GM12878 (cell line): Measurements from ENCODE around the gene NQO1. TPM values are rescaled to one million over a fixed set of nuclear protein-coding genes. Genes with fewer than 3 reads are reported as not detected.

Experiments used
- ATAC-seq: fragments of 200-7000 bp; cut with Tn5 transposase; 3 replicates; pipeline ENCODE4 v1.9.1; 2020; ENCODE audit warnings: mild to moderate bottlenecking, moderate library complexity
- BruUV-seq: library from RNA; stranded (reverse); fragments of 400-500 nt; replicated peaks from 2 replicates; lab custom pipeline; 2021; lab: Mats Ljungman, UMichigan
- CTCF ChIA-PET: fragments of 300-600 bp; sonication (Branson Sonifier 250); formaldehyde crosslinking; extraction: SDS; loops from one replicate; lab custom pipeline; 2021; ENCODE audit warnings: inconsistent platforms; lab: Yijun Ruan, JAX
- POLR2A ChIA-PET: fragments of 350-600 bp; formaldehyde crosslinking; extraction: SDS; loops from one replicate; lab custom pipeline; 2021; ENCODE audit warnings: inconsistent platforms; lab: Charles Lee
- RAD21 ChIA-PET: fragments of 300-600 bp; sonication (Branson Sonifier 250); formaldehyde crosslinking; loops from one replicate; lab custom pipeline; 2023; ENCODE audit warnings: antibody characterized with exemption; ENCODE audit not compliant: unreplicated experiment; lab: Charles Lee
- SMC1A ChIA-PET: fragments of 300-600 bp; sonication (Branson Sonifier 250); formaldehyde crosslinking; loops from one replicate; lab custom pipeline; 2023; ENCODE audit not compliant: unreplicated experiment, uncharacterized antibody; lab: Charles Lee
- DNase-seq: peaks from one replicate; pipeline ENCODE4 v3.0.0-alpha.2; 2011; ENCODE audit warnings: low read depth, low spot score
- FAIRE-seq: peaks from 3 replicates; lab custom pipeline; 2011; peaks lifted over from hg19 to GRCh38; lab: Jason Lieb, UNC
- H2AFZ ChIP-seq: 2 replicates; pipeline ENCODE4 v1.6.0; 2011; ENCODE audit warnings: low read depth, low read length, control low read depth; ENCODE audit not compliant: control insufficient read depth
- H3K27ac ChIP-seq: 2 replicates; pipeline ENCODE4 v1.5.1; 2011; ENCODE audit warnings: control low read depth; ENCODE audit not compliant: control insufficient read depth, insufficient read depth
- H3K27me3 ChIP-seq, 2 experiments: replicated peaks in 1 of 2; 2 replicates each; pipeline versions ENCODE4 v1.6.0 to v1.6.1; 2011; ENCODE audit warnings: low read length in 1 of 2; ENCODE audit not compliant: control insufficient read depth in 2 of 2, insufficient read depth in 2 of 2
- H3K36me3 ChIP-seq, 2 experiments: 2 replicates each; pipeline ENCODE4 v1.5.1; 2011; ENCODE audit warnings: low read length in 1 of 2; ENCODE audit not compliant: control insufficient read depth in 2 of 2, insufficient read depth in 2 of 2
- H3K4me1 ChIP-seq: 2 replicates; pipeline ENCODE4 v1.6.1; 2011; ENCODE audit warnings: mild to moderate bottlenecking, low read length, moderate library complexity, mixed read lengths; ENCODE audit not compliant: control insufficient read depth, insufficient read depth
- H3K4me2 ChIP-seq: 2 replicates; pipeline ENCODE4 v1.6.0; 2011; ENCODE audit warnings: control low read depth; ENCODE audit not compliant: control insufficient read depth, insufficient read depth
- H3K4me3 ChIP-seq: fragments of 200-600 bp; sonication (generic); 2 replicates; pipeline ENCODE4 v1.5.1; 2016
- H3K79me2 ChIP-seq: 2 replicates; pipeline ENCODE4 v1.6.0; 2011; ENCODE audit warnings: low read length; ENCODE audit not compliant: control insufficient read depth, insufficient read depth
- H3K9ac ChIP-seq: 2 replicates; pipeline ENCODE4 v1.8.0; 2011; ENCODE audit warnings: low read length, control low read depth, mixed read lengths; ENCODE audit not compliant: control insufficient read depth, insufficient read depth
- H3K9me3 ChIP-seq: replicated peaks from 3 replicates; pipeline ENCODE4 v1.5.1; 2011; ENCODE audit warnings: mild to moderate bottlenecking, low read length; ENCODE audit not compliant: control insufficient read depth, insufficient read depth
- H4K20me1 ChIP-seq: 2 replicates; pipeline ENCODE4 v1.6.0; 2011; ENCODE audit not compliant: control insufficient read depth, insufficient read depth
- KDM1A ChIP-seq: fragments of 200-600 bp; sonication (generic); IDR thresholded peaks from 2 replicates; pipeline ENCODE4 v1.6.1; 2016; ENCODE audit warnings: borderline replicate concordance
- RUNX3 ChIP-seq: IDR thresholded peaks from 2 replicates; pipeline ENCODE4 v1.6.1; 2012; ENCODE audit warnings: low read length, inconsistent platforms
- WGBS: methylation state at CpG from one replicate; pipeline ENCODE4 v1.1.6; 2016; ENCODE audit warnings: low lambda C conversion rate; ENCODE audit not compliant: insufficient replicate concordance, insufficient coverage; ENCODE audit errors: missing lambda C conversion rate; 5-methylcytosine and 5-hydroxymethylcytosine counted together
- in situ Hi-C: fragments of 300-500 bp; cut with MboI; formaldehyde crosslinking; loops from 9 replicates; pipeline ENCODE4 v1.14.3; 2018; ENCODE audit warnings: mixed read lengths
- intact Hi-C: fragments of 100-400 bp; cut with micrococcal nuclease; formaldehyde crosslinking; loops from one replicate; pipeline ENCODE4 v1.14.2; 2022; ENCODE audit not compliant: unreplicated experiment
- polyA plus RNA-seq, 11 experiments: library from polyadenylated mRNA; depleted of rRNA in 4 of 11; unstranded in 6 of 11; stranded (reverse) in 5 of 11; fragments of >200 nt; fragmentation: Nextera tagmentation in 4 of 11; fragmentation: Illumina TruSeq in 1 of 11; extraction: Ambion mirVana in 4 of 11; extraction: Trizol in 1 of 11; gene quantifications; 1 replicate in 1 of 11; 2 replicates in 10 of 11; pipeline versions ENCODE4 v1.2.1 to v1.2.3, GENCODE V29; 2011 to 2016; ENCODE audit warnings: inconsistent platforms in 2 of 11, missing spikeins in 2 of 11, low read depth in 1 of 11
- total RNA-seq, 4 experiments: library from RNA; depleted of rRNA in 3 of 4; stranded (reverse); fragments of >200 nt in 3 of 4; fragmentation: Illumina TruSeq in 1 of 4; extraction: Trizol in 1 of 4; gene quantifications; 2 replicates each; pipeline versions ENCODE4 v1.2.1 to v1.2.3, GENCODE V29; 2013 to 2021
- TF ChIP-seq, protein P1 (sequence below): fragments of 450-650 bp; IDR thresholded peaks from 2 replicates; pipeline ENCODE4 v1.6.1; 2017; ENCODE audit warnings: mild to moderate bottlenecking, low read depth, inconsistent platforms; ENCODE audit not compliant: poor library complexity, severe bottlenecking
- TF ChIP-seq, protein P2 (sequence below), 3 experiments: IDR thresholded peaks in 2 of 3; conservative IDR thresholded peaks in 1 of 3; 2 replicates each; pipeline ENCODE4 v1.5.1; 2011; ENCODE audit warnings: low read depth in 3 of 3, low read length in 3 of 3, mild to moderate bottlenecking in 3 of 3, control low read depth in 2 of 3, moderate library complexity in 2 of 3, inconsistent platforms in 1 of 3, mixed read lengths in 1 of 3; ENCODE audit not compliant: control insufficient read depth in 2 of 3, insufficient read depth in 1 of 3; ENCODE audit errors: extremely low read depth in 1 of 3

NQO1 gene
- total and polyA plus RNA-seq, 10 of the 15 experiments (the other 5 are each of a cell fraction or from before 2014, with no cell fraction given) = 24.6 to 84.9 (median 34.6) TPM

DNA sequence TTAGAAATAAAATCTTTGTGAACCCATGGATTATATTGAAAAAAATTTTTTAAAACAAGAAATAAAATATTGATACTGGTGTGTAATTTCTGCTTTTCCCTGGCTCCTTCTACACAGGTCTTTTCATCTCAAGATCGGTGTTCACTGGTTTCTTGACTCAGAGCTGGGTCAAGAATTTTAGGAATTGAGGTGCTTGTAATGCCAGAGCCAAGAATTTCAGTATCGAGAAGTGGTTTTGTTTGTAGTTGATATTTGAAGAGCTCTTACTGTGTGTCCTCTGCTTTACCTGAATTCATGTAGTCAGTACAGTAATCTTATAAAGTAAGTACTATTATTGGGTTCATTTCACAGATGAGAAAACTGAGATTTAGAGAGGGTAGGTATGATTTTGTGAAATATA, 43.0 kb upstream of the NQO1 start:
- TF ChIP-seq KDM1A (no peak), RUNX3 (no peak)
- TF ChIP-seq, protein P1, sequence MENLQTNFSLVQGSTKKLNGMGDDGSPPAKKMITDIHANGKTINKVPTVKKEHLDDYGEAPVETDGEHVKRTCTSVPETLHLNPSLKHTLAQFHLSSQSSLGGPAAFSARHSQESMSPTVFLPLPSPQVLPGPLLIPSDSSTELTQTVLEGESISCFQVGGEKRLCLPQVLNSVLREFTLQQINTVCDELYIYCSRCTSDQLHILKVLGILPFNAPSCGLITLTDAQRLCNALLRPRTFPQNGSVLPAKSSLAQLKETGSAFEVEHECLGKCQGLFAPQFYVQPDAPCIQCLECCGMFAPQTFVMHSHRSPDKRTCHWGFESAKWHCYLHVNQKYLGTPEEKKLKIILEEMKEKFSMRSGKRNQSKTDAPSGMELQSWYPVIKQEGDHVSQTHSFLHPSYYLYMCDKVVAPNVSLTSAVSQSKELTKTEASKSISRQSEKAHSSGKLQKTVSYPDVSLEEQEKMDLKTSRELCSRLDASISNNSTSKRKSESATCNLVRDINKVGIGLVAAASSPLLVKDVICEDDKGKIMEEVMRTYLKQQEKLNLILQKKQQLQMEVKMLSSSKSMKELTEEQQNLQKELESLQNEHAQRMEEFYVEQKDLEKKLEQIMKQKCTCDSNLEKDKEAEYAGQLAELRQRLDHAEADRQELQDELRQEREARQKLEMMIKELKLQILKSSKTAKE = no peak
- TF ChIP-seq, protein P2, sequence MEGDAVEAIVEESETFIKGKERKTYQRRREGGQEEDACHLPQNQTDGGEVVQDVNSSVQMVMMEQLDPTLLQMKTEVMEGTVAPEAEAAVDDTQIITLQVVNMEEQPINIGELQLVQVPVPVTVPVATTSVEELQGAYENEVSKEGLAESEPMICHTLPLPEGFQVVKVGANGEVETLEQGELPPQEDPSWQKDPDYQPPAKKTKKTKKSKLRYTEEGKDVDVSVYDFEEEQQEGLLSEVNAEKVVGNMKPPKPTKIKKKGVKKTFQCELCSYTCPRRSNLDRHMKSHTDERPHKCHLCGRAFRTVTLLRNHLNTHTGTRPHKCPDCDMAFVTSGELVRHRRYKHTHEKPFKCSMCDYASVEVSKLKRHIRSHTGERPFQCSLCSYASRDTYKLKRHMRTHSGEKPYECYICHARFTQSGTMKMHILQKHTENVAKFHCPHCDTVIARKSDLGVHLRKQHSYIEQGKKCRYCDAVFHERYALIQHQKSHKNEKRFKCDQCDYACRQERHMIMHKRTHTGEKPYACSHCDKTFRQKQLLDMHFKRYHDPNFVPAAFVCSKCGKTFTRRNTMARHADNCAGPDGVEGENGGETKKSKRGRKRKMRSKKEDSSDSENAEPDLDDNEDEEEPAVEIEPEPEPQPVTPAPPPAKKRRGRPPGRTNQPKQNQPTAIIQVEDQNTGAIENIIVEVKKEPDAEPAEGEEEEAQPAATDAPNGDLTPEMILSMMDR (IDR thresholded peaks at IDR 0.05 in 2 of 3, conservative IDR thresholded peaks at IDR 0.05 in 1 of 3; ENCODE audit: control insufficient read depth in 2 of 3, extremely low read depth in 1 of 3, insufficient read depth in 1 of 3, low read depth in 3 of 3, low read length in 3 of 3) = no peak
- Histone ChIP-seq H3K4me2 (no peak overlapping the region), H3K36me3 (no peaks in the 10 kb centered on the region; a peak in 1 of 4 replicates), H3K27me3 (no peaks in the 10 kb centered on the region), H3K4me3 (no peak overlapping the region), H3K79me2 (peaks cover 28% of the 10 kb centered on the region), H3K9ac (no peak overlapping the region), H4K20me1 (no peaks in the 10 kb centered on the region), H3K9me3 (peaks cover 2% of the 10 kb centered on the region; the same call in 2 of the 3 replicates), H2AFZ (no peak overlapping the region), H3K4me1 (peaks cover 36% of the 10 kb centered on the region), H3K27ac (no peak overlapping the region)
- RAD21 ChIA-PET = interaction anchor here (1.1 kb wide), 1 partner anchor 15 kb away, joined by 5 read pairs; the partner anchor contains the start of gene NOB1
- SMC1A ChIA-PET = no interaction called here
- in situ Hi-C loops = no loop called here
- POLR2A ChIA-PET = interaction anchor here (0.6 to 0.7 kb wide), 4 partner anchors 390 to 1835 kb away, joined by 3 to 6 read pairs (median 4); no protein-coding TSS in a partner anchor
- 47% methylated on average over 2 of the region's 2 CpGs for WGBS
- DNase-seq = no peak
- no peak for ATAC-seq
- FAIRE-seq = no peak
- CTCF ChIA-PET = interaction anchor here (0.9 to 4.7 kb wide), 3 partner anchors 15 to 27 kb away, joined by 3 to 23 read pairs (median 3); partner anchors contain the start of gene NOB1
- intact Hi-C loops = no loop called here
- no TSS peak for BruUV-seq
